Trophoblast cell (in vitro differentiated cells and primary cell): ENCODE measurements around the gene SULF2.

Experiments used
- DNase-seq, 2 donors: peaks; one replicate each; pipeline ENCODE4 v3.0.0-alpha.2; 2016
- H2AFZ ChIP-seq: 2 replicates; pipeline ENCODE4 v1.6.1; 2013; ENCODE audit warnings: low read length, moderate library complexity, mild to moderate bottlenecking; ENCODE audit not compliant: insufficient read depth, poor library complexity
- H2AK5ac ChIP-seq: 2 replicates; pipeline ENCODE4 v1.6.1; 2013; ENCODE audit warnings: mild to moderate bottlenecking, low read length
- H2BK120ac ChIP-seq: 2 replicates; pipeline ENCODE4 v1.6.1; 2013; ENCODE audit warnings: low read length, mild to moderate bottlenecking, moderate library complexity; ENCODE audit not compliant: insufficient read depth, poor library complexity
- H2BK12ac ChIP-seq: 2 replicates; pipeline ENCODE4 v1.6.1; 2013; ENCODE audit warnings: mild to moderate bottlenecking, low read length, moderate library complexity
- H2BK5ac ChIP-seq: 2 replicates; pipeline ENCODE4 v1.6.1; 2013; ENCODE audit warnings: low read length, low read depth, moderate library complexity, mild to moderate bottlenecking; ENCODE audit not compliant: poor library complexity
- H3K14ac ChIP-seq: 2 replicates; pipeline ENCODE4 v1.6.1; 2013; ENCODE audit warnings: mild to moderate bottlenecking, low read length
- H3K18ac ChIP-seq: 2 replicates; pipeline ENCODE4 v1.6.1; 2013; ENCODE audit warnings: mild to moderate bottlenecking, low read length
- H3K23ac ChIP-seq: 2 replicates; pipeline ENCODE4 v1.6.1; 2013; ENCODE audit warnings: low read length
- H3K27ac ChIP-seq: 2 replicates; pipeline ENCODE4 v1.5.1; 2013; ENCODE audit warnings: low read depth, mild to moderate bottlenecking, inconsistent platforms, low read length, moderate library complexity
- H3K27me3 ChIP-seq: 2 replicates; pipeline ENCODE4 v1.6.1; 2013; ENCODE audit warnings: inconsistent platforms, mild to moderate bottlenecking, low read length, moderate library complexity; ENCODE audit not compliant: insufficient read depth
- H3K36me3 ChIP-seq, 2 experiments: 1 replicate in 1 of 2; 2 replicates in 1 of 2; pipeline ENCODE4 v1.6.1; 2013; ENCODE audit warnings: low read length in 2 of 2, mild to moderate bottlenecking in 2 of 2, moderate library complexity in 1 of 2; ENCODE audit not compliant: insufficient read depth in 2 of 2, control insufficient read depth in 1 of 2
- H3K4ac ChIP-seq: 2 replicates; pipeline ENCODE4 v1.6.1; 2013; ENCODE audit warnings: low read depth, mild to moderate bottlenecking, low read length, moderate library complexity
- H3K4me1 ChIP-seq, 2 experiments: 1 replicate in 1 of 2; 2 replicates in 1 of 2; pipeline ENCODE4 v1.6.1; 2013; ENCODE audit warnings: low read length in 2 of 2, mild to moderate bottlenecking in 2 of 2, moderate library complexity in 1 of 2; ENCODE audit not compliant: insufficient read depth in 2 of 2, control insufficient read depth in 1 of 2
- H3K4me2 ChIP-seq: 2 replicates; pipeline ENCODE4 v1.6.1; 2013; ENCODE audit warnings: inconsistent platforms, mild to moderate bottlenecking, low read length, moderate library complexity
- H3K4me3 ChIP-seq: 2 replicates; pipeline ENCODE4 v1.5.1; 2013; ENCODE audit warnings: mild to moderate bottlenecking, low read depth, low read length, inconsistent platforms
- H3K79me1 ChIP-seq: one replicate; pipeline ENCODE4 v1.6.1; 2013; ENCODE audit warnings: low read length
- H3K79me2 ChIP-seq: 2 replicates; pipeline ENCODE4 v1.6.1; 2013; ENCODE audit warnings: low read length, mild to moderate bottlenecking; ENCODE audit not compliant: control insufficient read depth, insufficient read depth, poor library complexity
- H3K9ac ChIP-seq: 2 replicates; pipeline ENCODE4 v1.6.1; 2013; ENCODE audit warnings: mild to moderate bottlenecking, low read length
- H3K9me3 ChIP-seq: 2 replicates; pipeline ENCODE4 v1.6.1; 2013; ENCODE audit warnings: low read depth, mild to moderate bottlenecking, control low read depth, inconsistent platforms, low read length; ENCODE audit not compliant: insufficient read depth
- H4K12ac ChIP-seq: 2 replicates; pipeline ENCODE4 v1.6.1; 2013; ENCODE audit warnings: low read depth, mild to moderate bottlenecking, low read length, moderate library complexity
- H4K8ac ChIP-seq: 2 replicates; pipeline ENCODE4 v1.6.1; 2013; ENCODE audit warnings: low read depth, mild to moderate bottlenecking, low read length, moderate library complexity
- H4K91ac ChIP-seq: one replicate; pipeline ENCODE4 v1.6.1; 2013; ENCODE audit warnings: low read depth, mild to moderate bottlenecking, low read length, moderate library complexity
- WGBS: extraction: QIAGEN DNeasy Blood & Tissue Kit; methylation state at CpG from one replicate; pipeline ENCODE4 v1.1.7; 2013; ENCODE audit warnings: missing lambda C conversion rate; ENCODE audit not compliant: insufficient read length, insufficient coverage; ENCODE audit errors: extremely low coverage; 5-methylcytosine and 5-hydroxymethylcytosine counted together

Gene SULF2

GRCh38 chr20:47725248-47725973 is 59.9 kb downstream of the SULF2 start:
- Histone ChIP-seq H2BK5ac (no peak overlapping the region), H3K79me1 (no peaks in the 10 kb centered on the region), H3K14ac (no peak overlapping the region), H3K27ac (no peak overlapping the region), H3K9me3 (peaks cover 1% of the 10 kb centered on the region), H3K9ac (no peak overlapping the region), H3K23ac (no peak overlapping the region), H2BK120ac (no peak overlapping the region), H3K4ac (no peak overlapping the region), H2AK5ac (no peak overlapping the region), H2BK12ac (no peak overlapping the region), H4K91ac (no peak overlapping the region), H3K4me1 (no peaks in the 10 kb centered on the region), H2AFZ (no peak overlapping the region), H4K8ac (no peak overlapping the region), H4K12ac (no peak overlapping the region), H3K4me2 (no peak overlapping the region), H3K27me3 (no peaks in the 10 kb centered on the region), H3K79me2 (no peaks in the 10 kb centered on the region), H3K4me3 (no peak overlapping the region), H3K18ac (no peak overlapping the region), H3K36me3 (no peaks in the 10 kb centered on the region)
- peak; percentile 79 to 93 for DNase-seq
- no CpG with 5 or more reads among the region's 18 CpGs for WGBS

GRCh38 chr20:47724910-47725247 is 60.4 kb downstream of the SULF2 start:
- H2AK5ac ChIP-seq: no peak overlapping the region
- DNase-seq: no peak
- no peak overlapping the region for H3K4ac ChIP-seq
- H3K4me3 ChIP-seq: no peak overlapping the region
- no peaks in the 10 kb centered on the region for H3K79me2 ChIP-seq
- H3K14ac ChIP-seq: no peak overlapping the region
- no peak overlapping the region for H3K4me2 ChIP-seq
- whole genome bisulfite sequencing: no CpG with 5 or more reads among the region's 5 CpGs
- H2AFZ ChIP-seq: no peak overlapping the region
- H4K91ac ChIP-seq: no peak overlapping the region
- no peaks in the 10 kb centered on the region for H3K27me3 ChIP-seq
- H3K23ac ChIP-seq: no peak overlapping the region
- peaks cover 1% of the 10 kb centered on the region for H3K9me3 ChIP-seq
- H3K36me3 ChIP-seq: no peaks in the 10 kb centered on the region
- H3K27ac ChIP-seq: no peak overlapping the region
- no peak overlapping the region for H4K12ac ChIP-seq
- H4K8ac ChIP-seq: no peak overlapping the region
- no peak overlapping the region for H2BK5ac ChIP-seq
- H3K79me1 ChIP-seq: no peaks in the 10 kb centered on the region
- no peak overlapping the region for H3K9ac ChIP-seq
- H3K18ac ChIP-seq: no peak overlapping the region
- no peak overlapping the region for H2BK12ac ChIP-seq
- H2BK120ac ChIP-seq: no peak overlapping the region
- no peaks in the 10 kb centered on the region for H3K4me1 ChIP-seq

- H2BK120ac ChIP-seq: no peak overlapping the region
Observed at GRCh38 chr20:47724396-47724795, 60.9 kb downstream of the SULF2 start.

GRCh38 chr20:47723322-47723721 is 62.0 kb downstream of the SULF2 start:
- no peak overlapping the region for H3K9ac ChIP-seq
- no peaks in the 10 kb centered on the region for H3K4me1 ChIP-seq
- H3K23ac ChIP-seq: no peak overlapping the region
- H3K4me2 ChIP-seq: no peak overlapping the region
- no peaks in the 10 kb centered on the region for H3K79me2 ChIP-seq
- H4K91ac ChIP-seq: no peak overlapping the region
- H4K8ac ChIP-seq: no peak overlapping the region
- no CpG with 5 or more reads among the region's 11 CpGs for WGBS
- DNase-seq: no peak
- no peak overlapping the region for H2BK12ac ChIP-seq
- H3K9me3 ChIP-seq: peaks cover 1% of the 10 kb centered on the region
- H3K27ac ChIP-seq: no peak overlapping the region
- H2AK5ac ChIP-seq: no peak overlapping the region
- no peaks in the 10 kb centered on the region for H3K27me3 ChIP-seq
- no peaks in the 10 kb centered on the region for H3K36me3 ChIP-seq
- no peak overlapping the region for H3K4me3 ChIP-seq
- H3K4ac ChIP-seq: no peak overlapping the region
- H2BK5ac ChIP-seq: no peak overlapping the region
- no peak overlapping the region for H3K14ac ChIP-seq
- H2AFZ ChIP-seq: no peak overlapping the region
- H3K18ac ChIP-seq: no peak overlapping the region
- H4K12ac ChIP-seq: no peak overlapping the region
- H2BK120ac ChIP-seq: no peak overlapping the region
- no peaks in the 10 kb centered on the region for H3K79me1 ChIP-seq

More at GRCh38 chr20:47724396-47724795, 60.9 kb downstream of the SULF2 start:
- Histone ChIP-seq H3K27ac (no peak overlapping the region), H3K4me1 (no peaks in the 10 kb centered on the region), H2AK5ac (no peak overlapping the region), H3K79me1 (no peaks in the 10 kb centered on the region), H3K9me3 (peaks cover 1% of the 10 kb centered on the region), H4K91ac (no peak overlapping the region), H3K18ac (no peak overlapping the region), H2AFZ (no peak overlapping the region), H3K14ac (no peak overlapping the region), H3K4ac (no peak overlapping the region), H3K79me2 (no peaks in the 10 kb centered on the region), H3K4me3 (no peak overlapping the region), H3K9ac (no peak overlapping the region), H2BK5ac (no peak overlapping the region), H2BK12ac (no peak overlapping the region), H3K27me3 (no peaks in the 10 kb centered on the region), H3K36me3 (no peaks in the 10 kb centered on the region), H3K4me2 (no peak overlapping the region), H4K8ac (no peak overlapping the region), H3K23ac (no peak overlapping the region), H4K12ac (no peak overlapping the region)
- no CpG with 5 or more reads among the region's 6 CpGs for WGBS
- no peak for DNase-seq
